ENCODE results near the gene PRKCZ.

- TF ChIP-seq, protein P1, sequence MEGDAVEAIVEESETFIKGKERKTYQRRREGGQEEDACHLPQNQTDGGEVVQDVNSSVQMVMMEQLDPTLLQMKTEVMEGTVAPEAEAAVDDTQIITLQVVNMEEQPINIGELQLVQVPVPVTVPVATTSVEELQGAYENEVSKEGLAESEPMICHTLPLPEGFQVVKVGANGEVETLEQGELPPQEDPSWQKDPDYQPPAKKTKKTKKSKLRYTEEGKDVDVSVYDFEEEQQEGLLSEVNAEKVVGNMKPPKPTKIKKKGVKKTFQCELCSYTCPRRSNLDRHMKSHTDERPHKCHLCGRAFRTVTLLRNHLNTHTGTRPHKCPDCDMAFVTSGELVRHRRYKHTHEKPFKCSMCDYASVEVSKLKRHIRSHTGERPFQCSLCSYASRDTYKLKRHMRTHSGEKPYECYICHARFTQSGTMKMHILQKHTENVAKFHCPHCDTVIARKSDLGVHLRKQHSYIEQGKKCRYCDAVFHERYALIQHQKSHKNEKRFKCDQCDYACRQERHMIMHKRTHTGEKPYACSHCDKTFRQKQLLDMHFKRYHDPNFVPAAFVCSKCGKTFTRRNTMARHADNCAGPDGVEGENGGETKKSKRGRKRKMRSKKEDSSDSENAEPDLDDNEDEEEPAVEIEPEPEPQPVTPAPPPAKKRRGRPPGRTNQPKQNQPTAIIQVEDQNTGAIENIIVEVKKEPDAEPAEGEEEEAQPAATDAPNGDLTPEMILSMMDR (IDR thresholded peaks at IDR 0.05) = peak in 1 of 3 donors; percentile 16
- peak; percentile 83 for TF ChIP-seq POLR2A (IDR thresholded peaks at IDR 0.05)
- peak; percentile 33 for TF ChIP-seq EP300 (IDR thresholded peaks at IDR 0.05)
Measured at GRCh38 chr1:2189459-2190425, 139.5 kb downstream of the PRKCZ start.
